Epithelial cell of prostate (primary cell): ENCODE data around the gene ULBP2.
"Not testable (repeated sequence)": the region's sequence is repeated elsewhere in the genome, so short reads cannot be mapped to it uniquely, and the experiment has no call there.

Experiments used
- DNase-seq: peaks from one replicate; pipeline ENCODE4 v3.0.0-alpha.2; 2011; ENCODE audit warnings: low read depth, low spot score
- H3K27ac ChIP-seq: fragments of 450-650 bp; 2 replicates; pipeline ENCODE4 v1.5.1; 2017; ENCODE audit warnings: mild to moderate bottlenecking

ULBP2 gene

GRCh38 chr6:149946631-149947030, 4.8 kb downstream of the ULBP2 start:
- H3K27ac ChIP-seq, DNase-seq: not testable (repeated sequence)

GRCh38 chr6:149947533-149947932, 5.7 kb downstream of the ULBP2 start:
- DNase-seq, H3K27ac ChIP-seq: not testable (repeated sequence)

- H3K27ac ChIP-seq, result no peak overlapping the region
- DNase-seq, result no peak
Observed at GRCh38 chr6:149948011-149948410, 6.2 kb downstream of the ULBP2 start.

GRCh38 chr6:149948616-149949015, 6.8 kb downstream of the ULBP2 start:
- no peak overlapping the region for H3K27ac ChIP-seq
- no peak for DNase-seq

- no peak for DNase-seq
- H3K27ac ChIP-seq, result no peak overlapping the region
Observed at GRCh38 chr6:149950423-149950822, 8.6 kb downstream of the ULBP2 start.

- DNase-seq, result no peak
- H3K27ac ChIP-seq, result no peak overlapping the region
Observed at GRCh38 chr6:149951096-149951495, 9.3 kb downstream of the ULBP2 start.

- DNase-seq, result no peak
- H3K27ac ChIP-seq, result no peak overlapping the region
Observed at GRCh38 chr6:149951626-149952025, 9.8 kb downstream of the ULBP2 start.

- H3K27ac ChIP-seq, DNase-seq: not testable (repeated sequence)
Observed at GRCh38 chr6:149953390-149953789, 11.6 kb downstream of the ULBP2 start.

GRCh38 chr6:149953934-149954327, 12.1 kb downstream of the ULBP2 start:
- not testable (repeated sequence) for DNase-seq, H3K27ac ChIP-seq

- not testable (repeated sequence) for DNase-seq, H3K27ac ChIP-seq
Observed at GRCh38 chr6:149954328-149954983, 12.6 kb downstream of the ULBP2 start.

- H3K27ac ChIP-seq, DNase-seq: not testable (repeated sequence)
Observed at GRCh38 chr6:149954984-149955653, 13.3 kb downstream of the ULBP2 start.

GRCh38 chr6:149955654-149956317, 14.0 kb downstream of the ULBP2 start:
- DNase-seq, H3K27ac ChIP-seq: not testable (repeated sequence)

- DNase-seq, result not testable (repeated sequence)
Observed at GRCh38 chr6:149958124-149958523, 16.3 kb downstream of the ULBP2 start.

GRCh38 chr6:149959806-149960205, 18.0 kb downstream of the ULBP2 start:
- not testable (repeated sequence) for H3K27ac ChIP-seq, DNase-seq

More at GRCh38 chr6:149958124-149958523, 16.3 kb downstream of the ULBP2 start:
- H3K27ac ChIP-seq, result not testable (repeated sequence)

GRCh38 chr6:149960488-149960887, 18.7 kb downstream of the ULBP2 start:
- no peak for DNase-seq
- H3K27ac ChIP-seq, result no peak overlapping the region

GRCh38 chr6:149961728-149962425, 20.1 kb downstream of the ULBP2 start:
- no peak for DNase-seq

GRCh38 chr6:149962461-149963211, 20.8 kb downstream of the ULBP2 start:
- no peak for DNase-seq
- peak overlapping the region; percentile 71 for H3K27ac ChIP-seq

More at GRCh38 chr6:149961728-149962425, 20.1 kb downstream of the ULBP2 start:
- no peak overlapping the region for H3K27ac ChIP-seq

- DNase-seq, result no peak
- peak overlapping the region; percentile 71 for H3K27ac ChIP-seq
Observed at GRCh38 chr6:149963212-149963461, 21.3 kb downstream of the ULBP2 start.

- peak within 1 kb of the TSS; percentile 71 for H3K27ac ChIP-seq
- peak; percentile 12 for DNase-seq
Observed at GRCh38 chr6:149963462-149964307, 21.9 kb downstream of the ULBP2 start, which contains the start of gene ULBP1. ULBP1 (plus strand) TSS chr6:149963943; CDS start chr6:149964050, 107 bp downstream.
